Breast epithelium (tissue), 4 donors: ENCODE results near the gene CDC16. TPM values are rescaled to one million over a fixed set of nuclear protein-coding genes. Genes with fewer than 3 reads are reported as not detected.

Source experiments
- DNase-seq, 2 donors: peaks; one replicate each; pipeline ENCODE4 v3.0.0-alpha.2; 2019; ENCODE audit warnings: low spot score in 2 of 2
- H3K27ac ChIP-seq, 2 donors: fragments of 200-600 bp; sonication (generic) in 1 of 2; one replicate each; pipeline ENCODE4 v1.5.1; 2016 to 2019; ENCODE audit warnings: mild to moderate bottlenecking in 1 of 2
- H3K27me3 ChIP-seq, 2 donors: fragments of 200-600 bp; sonication (generic) in 1 of 2; one replicate each; pipeline versions ENCODE4 v1.5.1 to v1.6.0; 2017 to 2019; ENCODE audit warnings: control low read depth in 1 of 2, mild to moderate bottlenecking in 1 of 2
- H3K36me3 ChIP-seq: fragments of 200-600 bp; one replicate; pipeline ENCODE4 v1.5.1; 2019
- H3K4me1 ChIP-seq, 2 donors: fragments of 200-600 bp; sonication (generic); one replicate each; pipeline ENCODE4 v1.5.1; 2016 to 2019; ENCODE audit warnings: control low read depth in 1 of 2
- H3K4me3 ChIP-seq, 3 donors: fragments of 200-600 bp; sonication (generic); 1 replicate in 2 of 3; 2 replicates in 1 of 3; pipeline ENCODE4 v1.5.1; 2016 to 2019; ENCODE audit warnings: mild to moderate bottlenecking in 3 of 3, moderate library complexity in 2 of 3
- H3K9me3 ChIP-seq, 2 donors: fragments of 200-600 bp; sonication (generic) in 1 of 2; one replicate each; pipeline ENCODE4 v1.5.1; 2016 to 2019; ENCODE audit warnings: control low read depth in 1 of 2
- CTCF ChIP-seq, 3 donors: fragments of 450-650 bp; IDR thresholded peaks; one replicate each; pipeline ENCODE4 v1.5.1; 2016 to 2017; ENCODE audit warnings: antibody characterized with exemption in 3 of 3, mild to moderate bottlenecking in 3 of 3, moderate library complexity in 3 of 3
- POLR2A ChIP-seq: fragments of 450-650 bp; IDR thresholded peaks from one replicate; pipeline ENCODE4 v1.6.1; 2016; ENCODE audit warnings: antibody characterized with exemption, mild to moderate bottlenecking, moderate library complexity
- POLR2AphosphoS5 ChIP-seq, 3 donors: sonication (generic); formaldehyde crosslinking; IDR thresholded peaks; one replicate each; pipeline ENCODE4 v1.6.1; 2017; ENCODE audit warnings: antibody characterized with exemption in 3 of 3
- intact Hi-C: fragments of 100-400 bp; cut with DNase I; formaldehyde crosslinking; loops from one replicate; pipeline ENCODE4 v1.15.1; 2023; ENCODE audit warnings: low total_unique reads
- total RNA-seq, 3 donors: library from RNA; depleted of rRNA; stranded (reverse); fragments of >200 nt; gene quantifications; one replicate each; pipeline ENCODE4 v1.1.0, GENCODE V29; 2016

CDC16 gene
- total RNA-seq, 3 donors from 2014 or later = 53.1 to 82.5 (median 77.7) TPM

- no peak overlapping the region for H3K27ac ChIP-seq
- TF ChIP-seq CTCF (IDR thresholded peaks at IDR 0.05) (no peak), POLR2A (no peak), POLR2AphosphoS5 (IDR thresholded peaks at IDR 0.05) (no peak)
- no peaks in the 10 kb centered on the region for H3K9me3 ChIP-seq
- intact Hi-C loops = no loop called here
- DNase-seq = no peak
- H3K4me3 ChIP-seq = peak overlapping the region in 1 of 3 donors; percentile 54
- H3K4me1 ChIP-seq = no peaks in the 10 kb centered on the region
- H3K36me3 ChIP-seq = no peaks in the 10 kb centered on the region
- H3K27me3 ChIP-seq = no peaks in the 10 kb centered on the region
Observed at GRCh38 chr13:114199954-114200353, 34.7 kb upstream of the CDC16 start.

GRCh38 chr13:114200399-114200911 is 34.2 kb upstream of the CDC16 start:
- Histone ChIP-seq H3K4me1 (no peaks in the 10 kb centered on the region), H3K4me3 (peak overlapping the region in 1 of 3 donors; percentile 54), H3K36me3 (no peaks in the 10 kb centered on the region), H3K9me3 (no peaks in the 10 kb centered on the region), H3K27ac (no peak overlapping the region), H3K27me3 (no peaks in the 10 kb centered on the region)
- TF ChIP-seq POLR2AphosphoS5 (IDR thresholded peaks at IDR 0.05) (no peak), CTCF (IDR thresholded peaks at IDR 0.05) (no peak), POLR2A (no peak)
- DNase-seq = no peak
- intact Hi-C loops = no loop called here

- TF ChIP-seq POLR2AphosphoS5 (IDR thresholded peaks at IDR 0.05) (no peak), POLR2A (no peak)
- no peaks in the 10 kb centered on the region for H3K4me1 ChIP-seq
- no peak for DNase-seq
- no peaks in the 10 kb centered on the region for H3K27me3 ChIP-seq
- H3K36me3 ChIP-seq = no peaks in the 10 kb centered on the region
- no peak overlapping the region for H3K4me3 ChIP-seq
- H3K9me3 ChIP-seq = peaks cover 0 to 4% of the 10 kb centered on the region in 2 donors
- intact Hi-C loops = no loop called here
- H3K27ac ChIP-seq = no peak overlapping the region
Observed at GRCh38 chr13:114202581-114202980, 32.1 kb upstream of the CDC16 start.

GRCh38 chr13:114203536-114203935 is 31.2 kb upstream of the CDC16 start:
- no peaks in the 10 kb centered on the region for H3K27me3 ChIP-seq
- TF ChIP-seq CTCF (IDR thresholded peaks at IDR 0.05) (no peak), POLR2AphosphoS5 (IDR thresholded peaks at IDR 0.05) (no peak), POLR2A (no peak)
- intact Hi-C loops = no loop called here
- no peak overlapping the region for H3K4me3 ChIP-seq
- no peaks in the 10 kb centered on the region for H3K4me1 ChIP-seq
- no peaks in the 10 kb centered on the region for H3K36me3 ChIP-seq
- no peak for DNase-seq
- H3K27ac ChIP-seq = no peak overlapping the region
- H3K9me3 ChIP-seq = peaks cover 0 to 4% of the 10 kb centered on the region in 2 donors

- DNase-seq = no peak
- Histone ChIP-seq H3K27me3 (no peaks in the 10 kb centered on the region), H3K36me3 (no peaks in the 10 kb centered on the region), H3K4me3 (no peak overlapping the region), H3K4me1 (no peaks in the 10 kb centered on the region), H3K27ac (no peak overlapping the region), H3K9me3 (peaks cover 0 to 4% of the 10 kb centered on the region in 2 donors)
- intact Hi-C loops = no loop called here
- TF ChIP-seq POLR2A (no peak), POLR2AphosphoS5 (IDR thresholded peaks at IDR 0.05) (no peak), CTCF (IDR thresholded peaks at IDR 0.05) (no peak)
Observed at GRCh38 chr13:114204894-114205293, 29.8 kb upstream of the CDC16 start.

GRCh38 chr13:114208134-114208533 is 26.6 kb upstream of the CDC16 start:
- no peak overlapping the region for H3K27ac ChIP-seq
- no peaks in the 10 kb centered on the region for H3K36me3 ChIP-seq
- no peak for TF ChIP-seq POLR2A
- no peak for TF ChIP-seq POLR2AphosphoS5 (IDR thresholded peaks at IDR 0.05)
- TF ChIP-seq CTCF (IDR thresholded peaks at IDR 0.05) = no peak
- intact Hi-C loops = no loop called here
- H3K27me3 ChIP-seq = peaks cover 0 to 13% of the 10 kb centered on the region in 2 donors
- no peak for DNase-seq
- H3K4me1 ChIP-seq = no peaks in the 10 kb centered on the region
- H3K4me3 ChIP-seq = no peak overlapping the region
- peaks cover 0 to 4% of the 10 kb centered on the region in 2 donors for H3K9me3 ChIP-seq
